Osteocyte (in vitro differentiated cells): ENCODE results near the gene MORF4L1. TPM values are rescaled to one million over a fixed set of nuclear protein-coding genes. Genes with fewer than 3 reads are reported as not detected.
A peak's percentile ranks its signal among the peaks of the same experiment; 100 is the strongest.
"Not testable (repeated sequence)": the region's sequence is repeated elsewhere in the genome, so short reads cannot be mapped to it uniquely, and the experiment has no call there.

ENCODE experiments used
- DNase-seq: peaks from one replicate; pipeline ENCODE4 v3.0.0; 2021; ENCODE audit warnings: mixed read lengths; ENCODE audit not compliant: unreplicated experiment; ENCODE audit errors: extremely low spot score
- H3K27ac Mint-ChIP-seq: one replicate; pipeline ENCODE4 v1.8.0; 2021; ENCODE audit warnings: mild to moderate bottlenecking, mixed read lengths; ENCODE audit not compliant: unreplicated experiment
- H3K27me3 Mint-ChIP-seq: one replicate; pipeline ENCODE4 v1.8.0; 2021; ENCODE audit warnings: mixed read lengths; ENCODE audit not compliant: unreplicated experiment
- H3K36me3 Mint-ChIP-seq: one replicate; pipeline ENCODE4 v1.8.0; 2021; ENCODE audit warnings: mixed read lengths; ENCODE audit not compliant: unreplicated experiment
- H3K4me1 Mint-ChIP-seq: one replicate; pipeline ENCODE4 v1.8.0; 2021; ENCODE audit warnings: mixed read lengths; ENCODE audit not compliant: unreplicated experiment
- H3K4me3 Mint-ChIP-seq: one replicate; pipeline ENCODE4 v1.8.0; 2021; ENCODE audit warnings: mild to moderate bottlenecking, moderate library complexity, mixed read lengths; ENCODE audit not compliant: unreplicated experiment
- H3K9me3 Mint-ChIP-seq: one replicate; pipeline ENCODE4 v1.8.0; 2021; ENCODE audit warnings: mixed read lengths; ENCODE audit not compliant: unreplicated experiment
- total RNA-seq: library from RNA; stranded (reverse); gene quantifications from 2 replicates; pipeline ENCODE4 v1.2.1, GENCODE V29; 2021
- TF ChIP-seq, protein P1 (sequence below): fragments of 200-600 bp; sonication (generic); IDR thresholded peaks from 2 replicates; pipeline ENCODE4 v1.5.0; 2021; ENCODE audit warnings: antibody characterized with exemption, mild to moderate bottlenecking, moderate library complexity

The MORF4L1 gene
- total RNA-seq, 1 donor from 2014 or later = 488 TPM

DNA sequence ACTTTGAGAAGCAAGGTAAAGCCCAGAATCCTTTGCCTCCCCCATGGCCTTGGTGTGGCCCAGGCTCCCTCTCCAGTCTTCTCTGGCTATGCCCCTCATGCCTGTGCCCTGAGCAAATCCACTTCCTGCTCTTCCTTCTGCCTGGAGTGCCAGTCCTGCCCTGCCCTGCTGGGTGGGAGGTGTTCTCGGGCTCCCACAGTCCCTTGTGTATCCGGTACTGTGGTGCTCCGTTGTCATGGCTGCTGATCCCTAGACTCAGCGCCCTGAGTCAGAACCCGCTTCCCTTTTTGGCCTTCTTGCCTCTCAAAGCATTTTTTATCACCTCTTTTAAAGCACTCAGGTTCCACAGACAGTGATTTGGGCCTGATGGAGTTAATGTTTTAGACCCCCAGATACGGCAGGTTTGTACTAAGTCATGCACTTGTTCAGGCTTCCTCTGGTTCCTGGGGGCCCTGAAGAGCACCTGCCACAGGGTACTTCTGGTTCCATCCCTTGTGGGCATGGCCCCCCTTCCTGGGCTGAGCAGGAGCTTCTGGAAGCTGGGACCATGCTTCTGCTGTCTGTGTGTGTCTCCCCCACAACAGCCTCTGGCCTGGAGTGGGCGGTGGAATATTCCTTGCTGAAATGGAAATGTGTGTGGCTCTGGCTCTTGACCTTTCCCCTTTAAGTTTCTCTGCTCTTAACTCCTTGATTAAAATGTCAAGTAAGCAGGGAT, 31.9 kb upstream of the MORF4L1 start:
- peak overlapping the region; percentile 23 for H3K27ac Mint-ChIP-seq
- DNase-seq = no peak
- H3K9me3 Mint-ChIP-seq = no peaks in the 10 kb centered on the region

DNA sequence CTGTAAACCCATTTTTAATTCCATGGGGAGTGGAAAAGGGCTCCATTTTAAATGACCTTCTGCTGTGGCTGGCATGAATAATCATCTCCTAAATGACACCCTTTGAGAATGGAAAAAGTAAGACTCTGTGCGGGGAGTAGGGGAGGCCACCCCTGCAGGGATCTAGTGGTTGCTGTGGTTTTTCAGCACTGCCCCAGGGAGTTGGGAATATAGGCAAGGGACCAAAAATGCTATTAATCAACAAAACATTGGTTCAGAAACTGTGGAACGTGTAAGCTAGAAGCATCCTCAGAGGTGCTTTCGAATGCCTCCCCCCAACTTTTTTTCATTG, 31.3 kb upstream of the MORF4L1 start:
- no peak for DNase-seq
- Mint-ChIP-seq H3K27me3 (no peaks in the 10 kb centered on the region), H3K9me3 (no peaks in the 10 kb centered on the region), H3K4me3 (no peak overlapping the region), H3K36me3 (no peaks in the 10 kb centered on the region), H3K27ac (peak overlapping the region; percentile 35), H3K4me1 (peaks cover 28% of the 10 kb centered on the region)
- TF ChIP-seq, protein P1, sequence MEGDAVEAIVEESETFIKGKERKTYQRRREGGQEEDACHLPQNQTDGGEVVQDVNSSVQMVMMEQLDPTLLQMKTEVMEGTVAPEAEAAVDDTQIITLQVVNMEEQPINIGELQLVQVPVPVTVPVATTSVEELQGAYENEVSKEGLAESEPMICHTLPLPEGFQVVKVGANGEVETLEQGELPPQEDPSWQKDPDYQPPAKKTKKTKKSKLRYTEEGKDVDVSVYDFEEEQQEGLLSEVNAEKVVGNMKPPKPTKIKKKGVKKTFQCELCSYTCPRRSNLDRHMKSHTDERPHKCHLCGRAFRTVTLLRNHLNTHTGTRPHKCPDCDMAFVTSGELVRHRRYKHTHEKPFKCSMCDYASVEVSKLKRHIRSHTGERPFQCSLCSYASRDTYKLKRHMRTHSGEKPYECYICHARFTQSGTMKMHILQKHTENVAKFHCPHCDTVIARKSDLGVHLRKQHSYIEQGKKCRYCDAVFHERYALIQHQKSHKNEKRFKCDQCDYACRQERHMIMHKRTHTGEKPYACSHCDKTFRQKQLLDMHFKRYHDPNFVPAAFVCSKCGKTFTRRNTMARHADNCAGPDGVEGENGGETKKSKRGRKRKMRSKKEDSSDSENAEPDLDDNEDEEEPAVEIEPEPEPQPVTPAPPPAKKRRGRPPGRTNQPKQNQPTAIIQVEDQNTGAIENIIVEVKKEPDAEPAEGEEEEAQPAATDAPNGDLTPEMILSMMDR = no peak

More for the DNA sequence above, 31.9 kb upstream of the MORF4L1 start:
- Mint-ChIP-seq H3K4me3 (no peak overlapping the region), H3K4me1 (peaks cover 28% of the 10 kb centered on the region), H3K27me3 (peaks cover 3% of the 10 kb centered on the region), H3K36me3 (no peaks in the 10 kb centered on the region)
- TF ChIP-seq, protein P1 = no peak

DNA sequence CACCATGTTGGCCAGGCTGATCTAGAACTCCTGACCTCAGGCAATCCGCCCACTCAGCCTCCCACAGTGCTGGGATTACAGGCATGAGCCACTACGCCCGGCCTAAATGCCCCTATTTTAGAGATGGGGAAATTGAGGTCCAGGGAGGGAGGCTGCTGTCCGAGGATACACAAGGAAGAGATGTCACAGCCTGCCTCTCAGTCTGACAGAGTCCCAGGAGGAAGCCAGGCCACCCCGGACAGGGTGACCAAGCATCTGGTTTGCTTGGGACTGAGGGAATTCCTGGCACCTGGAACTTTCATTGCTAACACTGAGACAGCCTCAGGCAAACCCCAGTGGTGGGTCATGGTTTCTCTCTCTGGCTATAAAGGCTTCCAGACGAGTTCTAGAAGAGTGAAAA, 30.8 kb upstream of the MORF4L1 start:
- TF ChIP-seq, protein P1 = no peak
- no peaks in the 10 kb centered on the region for H3K36me3 Mint-ChIP-seq
- no peak overlapping the region for H3K27ac Mint-ChIP-seq
- no peaks in the 10 kb centered on the region for H3K9me3 Mint-ChIP-seq
- peaks cover 28% of the 10 kb centered on the region for H3K4me1 Mint-ChIP-seq
- no peak for DNase-seq
- H3K27me3 Mint-ChIP-seq = no peaks in the 10 kb centered on the region
- H3K4me3 Mint-ChIP-seq = no peak overlapping the region

DNA sequence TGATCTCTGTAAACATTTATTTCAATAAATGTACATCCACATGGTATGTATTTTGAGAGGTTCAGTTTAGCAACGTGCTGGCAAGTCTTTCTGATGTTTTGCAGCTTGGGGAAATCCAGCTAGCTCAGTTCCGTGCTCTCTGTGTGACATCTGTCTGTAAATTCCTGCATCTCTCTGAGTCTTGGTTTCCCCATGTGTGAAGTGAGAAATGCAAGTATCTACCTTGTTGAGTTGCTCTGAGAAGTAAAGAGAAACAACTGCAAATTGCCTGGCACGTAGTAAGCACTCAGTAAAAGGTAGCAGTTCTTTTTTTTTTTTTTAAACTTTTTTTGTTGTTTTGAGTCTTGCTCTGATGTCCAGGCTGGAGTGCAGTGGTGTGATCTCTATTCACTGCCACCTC, 30.2 kb upstream of the MORF4L1 start:
- H3K36me3 Mint-ChIP-seq = peaks cover under 1% of the 10 kb centered on the region
- no peak overlapping the region for H3K27ac Mint-ChIP-seq
- H3K4me1 Mint-ChIP-seq = peaks cover 28% of the 10 kb centered on the region
- TF ChIP-seq, protein P1 = no peak
- DNase-seq = no peak
- no peaks in the 10 kb centered on the region for H3K9me3 Mint-ChIP-seq
- no peak overlapping the region for H3K4me3 Mint-ChIP-seq
- H3K27me3 Mint-ChIP-seq = no peaks in the 10 kb centered on the region

DNA sequence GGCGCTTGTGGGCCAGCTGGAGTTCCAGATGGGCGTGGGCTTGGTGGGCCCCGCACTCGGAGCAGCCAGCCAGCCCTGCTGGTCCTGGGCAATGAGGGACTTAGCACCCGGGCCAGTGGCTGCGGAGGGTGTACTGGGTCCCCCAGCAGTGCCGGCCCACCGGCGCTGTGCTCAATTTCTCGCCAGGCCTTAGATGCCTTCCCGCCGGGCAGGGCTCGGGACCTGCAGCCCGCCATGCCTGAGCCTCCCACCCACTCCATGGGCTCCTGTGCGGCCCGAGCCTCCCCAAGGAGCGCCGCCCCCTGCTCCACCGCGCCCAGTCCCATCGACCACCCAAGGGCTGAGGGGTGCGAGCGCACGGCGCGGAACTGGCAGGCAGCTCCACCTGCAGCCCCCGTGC, 25.8 kb upstream of the MORF4L1 start:
- H3K4me1 Mint-ChIP-seq = peaks cover 10% of the 10 kb centered on the region
- DNase-seq, H3K27ac Mint-ChIP-seq, H3K27me3 Mint-ChIP-seq, H3K9me3 Mint-ChIP-seq, H3K4me3 Mint-ChIP-seq, H3K36me3 Mint-ChIP-seq: not testable (repeated sequence)

DNA sequence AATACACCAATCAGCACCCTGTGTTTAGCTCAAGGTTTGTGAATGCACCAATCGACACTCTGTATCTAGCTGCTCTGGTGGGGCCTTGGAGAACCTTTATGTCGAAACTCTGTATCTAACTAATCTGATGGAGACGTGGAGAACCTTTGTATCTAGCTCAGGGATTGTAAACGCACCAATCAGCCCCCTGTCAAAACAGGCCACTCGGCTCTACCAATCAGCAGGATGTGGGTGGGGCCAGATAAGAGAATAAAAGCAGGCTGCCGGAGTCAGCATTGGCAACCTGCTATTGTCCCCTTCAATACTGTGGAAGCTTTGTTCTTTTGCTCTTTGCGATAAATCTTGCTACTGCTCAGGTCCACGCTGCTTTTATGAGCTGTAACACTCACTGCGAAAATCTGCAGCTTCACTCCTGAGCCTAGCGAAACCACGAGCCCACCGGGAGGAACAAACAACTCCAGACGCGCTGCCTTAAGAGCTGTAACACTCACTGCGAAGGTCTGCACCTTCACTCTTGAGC, 25.2 kb upstream of the MORF4L1 start:
- not testable (repeated sequence) for H3K9me3 Mint-ChIP-seq, H3K27me3 Mint-ChIP-seq, H3K4me1 Mint-ChIP-seq, H3K36me3 Mint-ChIP-seq, H3K27ac Mint-ChIP-seq, DNase-seq, H3K4me3 Mint-ChIP-seq
